Retinal pigment epithelial cell (primary cell): ENCODE results near the gene ANKRD27.
A peak's percentile ranks its signal among the peaks of the same experiment; 100 is the strongest.

Source experiments
- DNase-seq: peaks from one replicate; pipeline ENCODE4 v3.0.0-alpha.2; 2010; ENCODE audit warnings: low read depth
- H3K4me3 ChIP-seq: 2 replicates; pipeline ENCODE4 v1.5.1; 2011; ENCODE audit warnings: mild to moderate bottlenecking, low read length, control low read depth, moderate library complexity
- TF ChIP-seq, protein P1 (sequence below): conservative IDR thresholded peaks from 2 replicates; pipeline ENCODE4 v1.5.1; 2011; ENCODE audit warnings: low read depth, low read length, control low read depth, inconsistent platforms

The ANKRD27 gene

DNA sequence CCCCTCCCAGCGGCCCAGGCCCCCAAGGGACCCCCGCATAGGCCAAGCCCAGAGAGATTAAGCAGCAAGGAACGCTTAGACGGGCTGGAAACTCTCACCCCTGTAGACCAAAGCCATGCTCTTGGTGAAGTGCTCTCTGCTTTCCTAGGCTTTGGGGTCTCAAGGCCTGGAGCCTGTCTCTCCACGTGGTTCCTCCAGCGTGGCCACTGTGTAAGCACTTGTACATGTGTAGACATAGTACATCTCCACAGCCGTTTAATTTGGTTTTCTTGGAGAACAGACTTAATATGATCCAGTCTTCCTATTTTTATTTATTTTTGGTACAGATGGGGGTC lies 17.7 kb upstream of the ANKRD27 start:
- no peak for DNase-seq
- TF ChIP-seq, protein P1, sequence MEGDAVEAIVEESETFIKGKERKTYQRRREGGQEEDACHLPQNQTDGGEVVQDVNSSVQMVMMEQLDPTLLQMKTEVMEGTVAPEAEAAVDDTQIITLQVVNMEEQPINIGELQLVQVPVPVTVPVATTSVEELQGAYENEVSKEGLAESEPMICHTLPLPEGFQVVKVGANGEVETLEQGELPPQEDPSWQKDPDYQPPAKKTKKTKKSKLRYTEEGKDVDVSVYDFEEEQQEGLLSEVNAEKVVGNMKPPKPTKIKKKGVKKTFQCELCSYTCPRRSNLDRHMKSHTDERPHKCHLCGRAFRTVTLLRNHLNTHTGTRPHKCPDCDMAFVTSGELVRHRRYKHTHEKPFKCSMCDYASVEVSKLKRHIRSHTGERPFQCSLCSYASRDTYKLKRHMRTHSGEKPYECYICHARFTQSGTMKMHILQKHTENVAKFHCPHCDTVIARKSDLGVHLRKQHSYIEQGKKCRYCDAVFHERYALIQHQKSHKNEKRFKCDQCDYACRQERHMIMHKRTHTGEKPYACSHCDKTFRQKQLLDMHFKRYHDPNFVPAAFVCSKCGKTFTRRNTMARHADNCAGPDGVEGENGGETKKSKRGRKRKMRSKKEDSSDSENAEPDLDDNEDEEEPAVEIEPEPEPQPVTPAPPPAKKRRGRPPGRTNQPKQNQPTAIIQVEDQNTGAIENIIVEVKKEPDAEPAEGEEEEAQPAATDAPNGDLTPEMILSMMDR: no peak
- H3K4me3 ChIP-seq: peak overlapping the region; percentile 61

DNA sequence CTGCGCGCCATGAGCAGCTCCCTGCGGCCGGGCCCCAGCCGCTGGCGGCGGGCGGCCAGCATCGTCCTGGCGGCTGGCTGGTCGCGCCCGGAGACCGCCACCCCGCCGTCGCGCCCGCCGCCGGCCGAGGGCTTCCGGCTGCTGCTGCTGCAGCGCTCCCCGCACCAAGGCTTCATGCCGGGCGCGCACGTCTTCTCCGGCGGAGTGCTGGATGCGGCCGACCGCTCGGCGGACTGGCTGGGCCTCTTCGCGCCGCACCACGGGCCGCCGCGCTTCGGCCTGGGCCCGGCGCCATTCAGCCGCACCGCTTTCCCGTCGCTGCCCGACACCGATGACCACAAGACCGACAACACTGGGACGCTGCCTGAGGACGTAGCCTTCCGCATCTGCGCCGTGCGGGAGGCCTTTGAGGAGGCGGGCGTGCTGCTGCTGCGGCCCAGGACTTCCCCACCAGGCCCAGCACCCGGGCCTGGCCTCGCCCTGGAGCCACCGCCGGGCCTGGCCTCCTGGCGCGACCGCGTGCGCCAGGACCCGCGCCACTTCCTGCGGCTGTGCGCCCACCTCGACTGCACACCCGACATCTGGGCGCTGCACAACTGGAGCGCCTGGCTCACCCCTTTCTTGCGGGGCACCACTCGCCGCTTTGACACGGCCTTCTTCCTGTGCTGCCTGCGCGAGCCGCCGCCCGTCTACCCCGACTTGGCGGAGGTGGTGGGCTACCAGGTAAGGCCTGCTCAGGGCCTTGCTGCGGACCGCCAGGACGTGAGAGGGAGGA lies 17.2 kb upstream of the ANKRD27 start:
- no peak for DNase-seq
- TF ChIP-seq, protein P1: no peak
- H3K4me3 ChIP-seq: peak overlapping the region; percentile 61

DNA sequence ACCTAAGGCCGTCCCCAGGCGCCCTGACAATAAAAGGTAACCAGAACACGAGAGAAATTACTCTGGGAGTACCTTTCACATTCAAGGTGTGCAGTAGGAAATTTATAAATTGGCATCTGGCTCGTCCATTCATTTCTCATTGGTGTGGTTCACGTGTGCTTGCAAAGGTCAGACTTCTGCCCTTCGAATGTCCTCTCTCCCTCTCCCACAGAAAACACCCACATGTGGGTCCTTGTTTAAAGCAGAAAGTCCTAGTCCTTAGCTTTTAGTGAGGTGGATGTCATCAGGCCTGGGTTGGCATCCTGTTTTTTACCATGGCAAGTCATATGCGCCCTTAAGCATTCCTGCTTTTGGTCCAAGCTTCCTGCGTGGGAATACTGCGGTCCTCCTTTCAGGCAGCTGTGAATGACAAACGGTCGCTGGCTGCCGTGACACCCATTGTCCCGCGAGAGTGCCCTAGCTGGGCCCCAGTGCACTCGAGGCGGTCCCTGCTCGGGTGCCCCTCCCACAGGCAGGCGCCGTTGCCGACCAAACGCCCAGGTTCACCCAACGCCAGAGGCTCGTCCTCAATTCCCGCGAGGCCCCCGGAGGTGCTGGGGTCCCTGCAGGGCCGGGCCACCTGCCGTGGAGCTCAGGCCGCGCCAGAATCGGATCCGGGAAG lies 16.4 kb upstream of the ANKRD27 start, which contains the start of gene NUDT19:
Gene NUDT19, plus strand, starts transcription at position 531 of the 661 bp plus-strand sequence. CDS start 140 bp downstream, outside the sequence.
- TF ChIP-seq, protein P1: no peak
- H3K4me3 ChIP-seq: peak within 1 kb of the TSS; percentile 61
- DNase-seq: peak; percentile 52

DNA sequence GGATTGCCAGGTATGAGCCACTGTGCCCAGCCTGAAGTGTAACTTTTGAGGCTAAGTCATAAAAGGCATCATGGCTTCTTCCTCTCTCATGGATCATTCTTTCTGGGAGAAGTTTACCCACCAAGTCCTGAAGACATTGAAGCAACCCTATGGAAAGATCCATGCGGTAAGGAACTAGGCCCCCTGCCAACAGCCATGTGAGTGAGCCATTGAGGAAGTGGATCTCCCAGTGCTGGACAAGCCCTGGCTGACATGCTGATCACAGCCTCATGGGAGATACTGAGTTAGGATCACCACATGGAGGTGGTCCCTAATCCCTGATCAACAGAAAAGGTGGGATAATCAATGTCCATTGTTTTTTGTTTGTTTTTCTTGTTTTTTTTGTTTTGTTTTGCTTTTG lies 13.3 kb upstream of the ANKRD27 start:
- TF ChIP-seq, protein P1: no peak
- no peak for DNase-seq
- H3K4me3 ChIP-seq: no peak overlapping the region

DNA sequence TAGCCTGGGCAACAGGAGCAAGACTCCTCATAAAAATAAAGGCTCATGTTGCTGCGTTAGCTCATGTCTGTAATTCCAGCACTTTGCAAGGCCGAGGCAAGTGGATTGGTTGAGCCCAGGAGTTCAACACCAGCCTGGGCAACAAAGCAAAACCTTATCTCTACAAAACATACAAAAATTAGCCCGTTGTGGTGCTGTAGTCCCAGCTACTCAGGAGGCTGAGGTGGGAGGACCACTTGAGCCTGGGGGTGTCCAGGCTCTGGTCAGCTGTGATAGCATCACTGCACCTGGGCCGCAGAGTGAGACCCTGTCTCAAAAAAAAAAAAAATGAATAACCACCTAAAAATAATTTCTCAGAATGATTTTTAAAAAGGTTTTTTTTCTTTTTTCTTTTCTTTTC lies 12.7 kb upstream of the ANKRD27 start:
- TF ChIP-seq, protein P1: no peak
- no peak for DNase-seq
- H3K4me3 ChIP-seq: no peak overlapping the region

DNA sequence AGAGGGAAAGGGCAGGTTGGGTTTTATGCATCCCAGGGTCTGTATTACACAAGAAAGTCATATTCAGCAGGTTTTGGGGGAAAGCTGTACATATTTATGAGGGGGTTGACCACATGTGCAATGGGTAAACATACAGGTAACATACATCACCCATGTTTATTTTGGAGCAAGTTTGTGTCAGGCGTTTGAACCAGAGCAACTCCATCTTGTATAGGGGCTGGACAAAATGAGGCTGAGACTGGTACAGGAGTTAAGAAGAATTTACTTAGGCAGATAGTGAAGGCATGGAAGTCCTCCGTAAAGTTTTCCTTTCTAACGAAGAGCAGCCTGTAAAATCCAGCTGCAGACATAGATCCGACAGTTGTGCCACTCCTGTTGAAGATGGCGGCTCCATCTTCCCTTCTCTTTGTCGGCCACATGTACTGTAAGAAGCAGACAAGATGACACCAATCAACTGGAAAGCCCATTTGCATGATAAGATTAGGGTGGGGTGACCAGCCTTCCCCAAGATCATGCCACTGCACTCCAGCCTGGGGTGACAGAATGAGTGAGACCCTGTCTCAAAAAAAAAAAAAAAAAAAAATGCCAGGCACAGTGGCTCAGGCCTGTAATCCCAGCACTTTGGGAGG lies 12.0 kb upstream of the ANKRD27 start:
- no peak for DNase-seq
- no peak overlapping the region for H3K4me3 ChIP-seq
- TF ChIP-seq, protein P1: no peak

DNA sequence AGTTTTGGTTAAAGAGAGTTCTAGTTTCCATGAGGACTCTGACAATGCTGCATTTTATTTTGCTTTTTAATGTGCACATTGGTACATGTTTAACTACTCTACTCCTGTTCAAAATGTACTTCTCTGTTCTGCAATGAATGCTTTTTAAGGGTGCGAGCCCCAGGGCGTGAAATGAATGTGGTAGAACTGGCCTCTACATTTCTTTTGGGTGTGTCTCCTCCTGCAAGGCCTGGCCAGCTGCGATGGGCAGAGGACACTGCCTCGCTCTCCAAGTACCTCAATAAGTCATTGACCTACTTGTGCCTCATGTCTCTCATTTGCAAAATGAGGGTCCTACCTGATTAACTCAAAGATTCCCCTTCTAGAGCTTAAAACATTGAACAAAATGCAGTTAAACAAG lies 7.3 kb upstream of the ANKRD27 start:
- TF ChIP-seq, protein P1: no peak
- no peak overlapping the region for H3K4me3 ChIP-seq
- DNase-seq: no peak
